A549 (cell line): Measurements from ENCODE around the gene PITPNM1. TPM values are rescaled to one million over a fixed set of nuclear protein-coding genes. Genes with fewer than 3 reads are reported as not detected.
"Not testable (repeated sequence)": the region's sequence is repeated elsewhere in the genome, so short reads cannot be mapped to it uniquely, and the experiment has no call there.

Experiments
- ATAC-seq, 2 experiments: fragments of 200-7000 bp in 1 of 2; fragments of >200 bp in 1 of 2; cut with Nextera tagmentation in 1 of 2; cut with Tn5 transposase in 1 of 2; 3 replicates each; pipeline versions ENCODE4 v1.8.0 to v1.9.1; 2018 to 2020; ENCODE audit warnings: mild to moderate bottlenecking in 1 of 2, moderate library complexity in 1 of 2
- CTCF ChIA-PET: fragments of 300-600 bp; sonication (Branson Sonifier 250); formaldehyde crosslinking; extraction: SDS; loops from one replicate; lab custom pipeline; 2021; ENCODE audit warnings: antibody characterized with exemption, inconsistent platforms; lab: Yijun Ruan, JAX
- POLR2A ChIA-PET: fragments of 350-600 bp; formaldehyde crosslinking; extraction: SDS; loops from one replicate; lab custom pipeline; 2021; ENCODE audit warnings: antibody characterized with exemption, inconsistent platforms; lab: Yijun Ruan, JAX
- DNase-seq, 2 experiments: peaks; one replicate each; pipeline versions ENCODE4 v3.0.0 to v3.0.0-alpha.2; 2011 to 2016; ENCODE audit warnings: low read depth in 1 of 2, low spot score in 1 of 2
- FAIRE-seq: peaks from 2 replicates; lab custom pipeline; 2011; peaks lifted over from hg19 to GRCh38; lab: Jason Lieb, UNC
- H3K27ac ChIP-seq, 2 experiments: fragments of >200 bp; sonication (Bioruptor Twin); formaldehyde crosslinking; 3 replicates each; pipeline ENCODE4 v1.5.1; 2016 to 2017
- H3K4me1 ChIP-seq: fragments of >200 bp; sonication (Bioruptor Twin); formaldehyde crosslinking; 3 replicates; pipeline ENCODE4 v1.6.1; 2016
- H3K4me2 ChIP-seq: fragments of >200 bp; sonication (Bioruptor Twin); formaldehyde crosslinking; 3 replicates; pipeline ENCODE4 v1.6.1; 2016
- H3K4me3 ChIP-seq: fragments of >200 bp; sonication (Bioruptor Twin); formaldehyde crosslinking; 3 replicates; pipeline ENCODE4 v1.5.1; 2016
- H3K9me3 ChIP-seq: fragments of >200 bp; sonication (Bioruptor Twin); formaldehyde crosslinking; 3 replicates; pipeline ENCODE4 v1.6.1; 2016
- ATOH8 ChIP-seq: fragments of 250-450 bp; sonication (Bioruptor Pico); IDR thresholded peaks from 2 replicates; pipeline ENCODE4 v1.5.0; 2020; ENCODE audit warnings: low read depth, mild to moderate bottlenecking, moderate library complexity
- BHLHE40 ChIP-seq: IDR thresholded peaks from 2 replicates; pipeline ENCODE4 v1.6.1; 2012; ENCODE audit warnings: low read depth, low read length, inconsistent platforms
- CHD4 ChIP-seq: fragments of 200-600 bp; sonication (generic); IDR thresholded peaks from 2 replicates; pipeline ENCODE4 v1.6.1; 2016; ENCODE audit warnings: antibody characterized with exemption, mild to moderate bottlenecking, borderline replicate concordance
- E2F6 ChIP-seq: IDR thresholded peaks from 2 replicates; pipeline ENCODE4 v1.6.1; 2012; ENCODE audit warnings: low read depth, borderline replicate concordance
- FOSL2 ChIP-seq, 2 experiments: fragments of 450-650 bp in 1 of 2; fragments of >200 bp in 1 of 2; sonication (Bioruptor Twin) in 1 of 2; formaldehyde crosslinking; IDR thresholded peaks; 2 replicates each; pipeline versions ENCODE4 v1.5.0 to v1.6.1; 2016 to 2020; ENCODE audit warnings: mild to moderate bottlenecking in 1 of 2, moderate library complexity in 1 of 2
- HDAC2 ChIP-seq: fragments of 200-600 bp; sonication (generic); IDR thresholded peaks from 2 replicates; pipeline ENCODE4 v1.6.1; 2016
- JUNB ChIP-seq: fragments of >200 bp; sonication (Bioruptor Twin); formaldehyde crosslinking; IDR thresholded peaks from 2 replicates; pipeline ENCODE4 v1.6.1; 2016
- POLR2AphosphoS2 ChIP-seq: conservative IDR thresholded peaks from 2 replicates; pipeline ENCODE4 v1.6.1; 2012; ENCODE audit warnings: low read length, improper control_type of control experiment, inconsistent platforms
- RNF2 ChIP-seq: fragments of 200-600 bp; sonication (generic); IDR thresholded peaks from 2 replicates; pipeline ENCODE4 v1.6.1; 2016; ENCODE audit warnings: low read depth, mild to moderate bottlenecking, antibody characterized with exemption, moderate library complexity, borderline replicate concordance
- SREBF2 ChIP-seq: fragments of 450-650 bp; IDR thresholded peaks from 2 replicates; pipeline ENCODE4 v1.6.1; 2014; ENCODE audit warnings: mild to moderate bottlenecking, moderate library complexity
- ZC3H11A ChIP-seq: fragments of 450-650 bp; IDR thresholded peaks from 2 replicates; pipeline ENCODE4 v1.6.1; 2014; ENCODE audit warnings: antibody characterized with exemption, mild to moderate bottlenecking
- ZFP36 ChIP-seq: fragments of 450-650 bp; IDR thresholded peaks from 2 replicates; pipeline ENCODE4 v1.6.1; 2014; ENCODE audit warnings: borderline replicate concordance; ENCODE audit not compliant: partially characterized antibody
- WGBS: methylation state at CpG from one replicate; pipeline ENCODE4 v1.1.6; 2017; ENCODE audit errors: missing lambda C conversion rate; 5-methylcytosine and 5-hydroxymethylcytosine counted together
- polyA minus RNA-seq: library from RNA; depleted of rRNA, polyadenylated mRNA; stranded (reverse); fragments of >200 nt; gene quantifications from 2 replicates; pipeline ENCODE4 v1.2.3, GENCODE V29; 2011; rRNA and poly(A)+ RNA removed
- polyA plus RNA-seq, 4 experiments: library from polyadenylated mRNA; depleted of rRNA in 3 of 4; stranded (reverse); fragments of >200 nt; fragmentation: RNase III in 1 of 4; extraction: RNeasy Plus Mini Kit Qiagen cat#74134 plus additional on column Dnase treatment in 1 of 4; gene quantifications; 2 replicates in 3 of 4; 3 replicates in 1 of 4; pipeline ENCODE4 v1.2.3, GENCODE V29; 2011 to 2017
- TF ChIP-seq, protein P1 (sequence below): fragments of 200-600 bp; sonication (generic); IDR thresholded peaks from 2 replicates; pipeline ENCODE4 v1.6.1; 2016; ENCODE audit warnings: antibody characterized with exemption, mild to moderate bottlenecking, moderate library complexity
- TF ChIP-seq, protein P2 (sequence below): IDR thresholded peaks from 2 replicates; pipeline ENCODE4 v1.6.1; 2012

PITPNM1 gene
- polyA plus RNA-seq (2011; rRNA removed) (13.0 and 14.2 TPM in 2 replicates), polyA plus RNA-seq (2017; fragmentation: RNase III; extraction: RNeasy Plus Mini Kit Qiagen cat#74134 plus additional on column Dnase treatment) (32.6 to 42.0 TPM (median 36.4 TPM) in 3 replicates), polyA minus RNA-seq (19.4 and 20.1 TPM in 2 replicates)
- 33.7 and 52.0 TPM in 2 replicates for polyA plus RNA-seq (2012; cell fraction: cytosol; rRNA removed)
- polyA plus RNA-seq (2012; cell fraction: nucleus; rRNA removed), result 128 and 212 TPM in 2 replicates

DNA sequence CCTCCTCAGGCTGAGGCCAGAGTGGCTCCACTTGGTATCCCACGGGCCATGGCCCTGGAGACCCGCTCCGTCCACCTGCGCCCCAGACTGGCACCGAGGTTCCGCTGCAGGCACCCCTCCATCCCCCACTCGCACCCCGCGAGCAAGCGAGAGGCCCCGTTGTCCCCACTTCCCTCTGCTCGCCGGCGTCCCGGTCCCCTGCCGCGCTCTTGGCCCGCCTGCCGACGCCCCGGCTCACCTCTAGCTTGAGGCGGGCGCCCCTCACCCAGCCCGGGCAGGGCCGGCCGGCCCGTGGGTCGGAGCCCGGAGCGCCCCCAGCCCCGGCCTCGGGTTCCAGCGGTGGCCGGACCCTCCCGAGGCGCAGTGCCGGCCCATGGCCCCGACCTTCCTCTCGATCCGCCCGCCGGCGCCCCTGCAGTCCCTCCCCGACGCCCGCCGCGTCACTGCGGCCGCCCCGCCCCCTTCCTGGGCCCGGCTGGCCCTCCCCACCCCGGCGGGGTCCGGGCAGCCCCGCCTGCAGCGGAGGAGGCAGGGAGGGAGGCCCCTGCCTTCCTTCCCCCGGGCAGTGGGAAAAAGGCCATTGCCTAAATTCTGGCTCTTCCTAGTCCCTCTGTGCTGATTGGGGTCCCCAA, at the start of gene PITPNM1:
Gene PITPNM1, minus strand, starts transcription at position 414 of the 632 bp plus-strand sequence. CDS start 1,183 bp downstream, outside the sequence.
- WGBS, result 0% methylated on average over 1 of the region's 58 CpGs
- H3K9me3 ChIP-seq, result no peaks in the 10 kb centered on the region
- CTCF ChIA-PET, result interaction anchor here (0.6 to 2.3 kb wide), 8 partner anchors 17 to 152 kb away, joined by 3 to 8 read pairs (median 3); partner anchors contain the start of genes POLD4, PPP1CA and RAD9A
- H3K4me1 ChIP-seq, result peaks cover 34% of the 10 kb centered on the region
- ATAC-seq, result peak; percentile 20 to 22
- peak within 1 kb of the TSS; percentile 87 to 97 for H3K27ac ChIP-seq
- no peak for TF ChIP-seq FOSL2 (IDR thresholded peaks at IDR 0.05)
- no peak for TF ChIP-seq FOSL2 (CRISPR knock-in tag; IDR thresholded peaks at IDR 0.05)
- TF ChIP-seq E2F6, result no peak
- no peak for TF ChIP-seq BHLHE40
- TF ChIP-seq, protein P1, sequence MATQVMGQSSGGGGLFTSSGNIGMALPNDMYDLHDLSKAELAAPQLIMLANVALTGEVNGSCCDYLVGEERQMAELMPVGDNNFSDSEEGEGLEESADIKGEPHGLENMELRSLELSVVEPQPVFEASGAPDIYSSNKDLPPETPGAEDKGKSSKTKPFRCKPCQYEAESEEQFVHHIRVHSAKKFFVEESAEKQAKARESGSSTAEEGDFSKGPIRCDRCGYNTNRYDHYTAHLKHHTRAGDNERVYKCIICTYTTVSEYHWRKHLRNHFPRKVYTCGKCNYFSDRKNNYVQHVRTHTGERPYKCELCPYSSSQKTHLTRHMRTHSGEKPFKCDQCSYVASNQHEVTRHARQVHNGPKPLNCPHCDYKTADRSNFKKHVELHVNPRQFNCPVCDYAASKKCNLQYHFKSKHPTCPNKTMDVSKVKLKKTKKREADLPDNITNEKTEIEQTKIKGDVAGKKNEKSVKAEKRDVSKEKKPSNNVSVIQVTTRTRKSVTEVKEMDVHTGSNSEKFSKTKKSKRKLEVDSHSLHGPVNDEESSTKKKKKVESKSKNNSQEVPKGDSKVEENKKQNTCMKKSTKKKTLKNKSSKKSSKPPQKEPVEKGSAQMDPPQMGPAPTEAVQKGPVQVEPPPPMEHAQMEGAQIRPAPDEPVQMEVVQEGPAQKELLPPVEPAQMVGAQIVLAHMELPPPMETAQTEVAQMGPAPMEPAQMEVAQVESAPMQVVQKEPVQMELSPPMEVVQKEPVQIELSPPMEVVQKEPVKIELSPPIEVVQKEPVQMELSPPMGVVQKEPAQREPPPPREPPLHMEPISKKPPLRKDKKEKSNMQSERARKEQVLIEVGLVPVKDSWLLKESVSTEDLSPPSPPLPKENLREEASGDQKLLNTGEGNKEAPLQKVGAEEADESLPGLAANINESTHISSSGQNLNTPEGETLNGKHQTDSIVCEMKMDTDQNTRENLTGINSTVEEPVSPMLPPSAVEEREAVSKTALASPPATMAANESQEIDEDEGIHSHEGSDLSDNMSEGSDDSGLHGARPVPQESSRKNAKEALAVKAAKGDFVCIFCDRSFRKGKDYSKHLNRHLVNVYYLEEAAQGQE, result no peak
- TF ChIP-seq HDAC2, result no peak
- TF ChIP-seq, protein P2, sequence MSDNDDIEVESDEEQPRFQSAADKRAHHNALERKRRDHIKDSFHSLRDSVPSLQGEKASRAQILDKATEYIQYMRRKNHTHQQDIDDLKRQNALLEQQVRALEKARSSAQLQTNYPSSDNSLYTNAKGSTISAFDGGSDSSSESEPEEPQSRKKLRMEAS, result 0 out of 2 replicates have a peak, but pooled peaks have one; percentile 2
- TF ChIP-seq RNF2, result 0 out of 2 replicates have a peak, but pooled peaks have one; percentile 1
- no peak for TF ChIP-seq POLR2AphosphoS2
- TF ChIP-seq CHD4, result no peak
- TF ChIP-seq ATOH8, result no peak
- DNase-seq, result peak; percentile 62
- peak within 1 kb of the TSS; percentile 76 for H3K4me3 ChIP-seq
- no peak for FAIRE-seq
- POLR2A ChIA-PET, result interaction anchor here (1.3 to 1.7 kb wide), 2 partner anchors 78 to 103 kb away, joined by 5 to 6 read pairs; partner anchors contain the start of genes GSTP1 and PPP1CA
- H3K4me2 ChIP-seq, result peak within 1 kb of the TSS; percentile 85

DNA sequence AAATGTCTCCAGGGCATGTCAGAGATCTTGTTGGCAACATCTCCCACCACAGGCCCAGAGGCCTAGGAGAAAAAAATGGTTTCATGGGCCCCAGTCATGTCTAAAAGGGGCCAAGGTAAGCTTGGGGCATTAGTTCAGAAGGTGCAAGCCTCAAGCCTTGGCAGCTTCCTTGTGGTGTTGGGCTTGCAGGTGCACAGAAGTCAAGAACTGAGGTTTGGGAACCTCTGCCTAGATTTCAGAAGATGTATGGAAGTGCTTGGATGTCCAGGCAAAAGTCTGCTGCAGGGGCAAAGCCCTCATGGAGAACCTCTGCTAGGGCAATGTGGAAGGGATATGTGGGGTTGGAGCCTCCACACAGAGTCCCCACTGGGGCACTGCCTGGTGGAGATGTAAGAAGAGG, 46.5 kb upstream of the PITPNM1 start:
- FAIRE-seq, POLR2A ChIA-PET, DNase-seq, H3K27ac ChIP-seq, H3K4me2 ChIP-seq, H3K4me1 ChIP-seq, H3K4me3 ChIP-seq, ATAC-seq: not testable (repeated sequence)
- CTCF ChIA-PET, result interaction anchor here (0.6 kb wide), 1 partner anchor 679 kb away, joined by 3 read pairs; no protein-coding TSS in a partner anchor
- H3K9me3 ChIP-seq, result peaks cover 18% of the 10 kb centered on the region
- peak; percentile 80 for TF ChIP-seq ZFP36

DNA sequence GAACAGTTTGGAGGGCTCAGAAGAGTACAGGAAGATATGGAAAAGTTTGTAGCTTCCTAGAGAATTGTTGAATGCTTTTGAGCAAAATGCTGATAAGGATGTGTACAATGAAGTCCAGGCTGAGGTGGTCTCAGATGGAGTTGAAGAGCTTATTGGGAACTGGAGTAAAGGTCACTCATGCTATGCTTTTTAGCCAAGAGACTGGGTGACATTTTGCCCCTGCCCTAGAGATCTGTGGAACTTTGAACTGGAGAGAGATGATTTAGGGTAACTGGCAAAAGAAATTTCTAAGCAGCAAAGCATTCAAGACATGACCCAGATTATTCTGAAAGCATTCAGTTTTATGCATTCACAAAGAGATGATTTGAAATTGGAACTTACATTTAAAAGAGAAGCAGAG, 46.0 kb upstream of the PITPNM1 start:
- CTCF ChIA-PET, result no interaction called here
- no peak overlapping the region for H3K4me3 ChIP-seq

More for the DNA sequence above, 46.0 kb upstream of the PITPNM1 start:
- no peak overlapping the region for H3K4me2 ChIP-seq
- H3K9me3 ChIP-seq, result peaks cover 18% of the 10 kb centered on the region
- no peak for TF ChIP-seq SREBF2
- no peak for TF ChIP-seq POLR2AphosphoS2
- TF ChIP-seq JUNB, result no peak
- no peak for TF ChIP-seq ZC3H11A
- ATAC-seq (no peak), FAIRE-seq (no peak), DNase-seq (no peak)
- no peak overlapping the region for H3K27ac ChIP-seq
- POLR2A ChIA-PET, result no interaction called here
- H3K4me1 ChIP-seq, result no peaks in the 10 kb centered on the region
